Muscle layer of duodenum (tissue), 2 donors: Measurements from ENCODE around the gene TCN1.

Source experiments
- H3K27ac ChIP-seq: one replicate; pipeline ENCODE4 v1.7.0; 2013; ENCODE audit warnings: mild to moderate bottlenecking, low read length
- H3K27me3 ChIP-seq: one replicate; pipeline ENCODE4 v1.7.0; 2013; ENCODE audit warnings: low read depth, mild to moderate bottlenecking, control low read depth, low read length
- H3K36me3 ChIP-seq, 2 donors: one replicate each; pipeline ENCODE4 v1.7.0; 2013; ENCODE audit warnings: low read length in 2 of 2, control low read depth in 1 of 2, mild to moderate bottlenecking in 1 of 2; ENCODE audit not compliant: insufficient read depth in 2 of 2, control insufficient read depth in 1 of 2
- H3K4me1 ChIP-seq, 2 donors: one replicate each; pipeline ENCODE4 v1.7.0; 2013; ENCODE audit warnings: low read length in 2 of 2, mild to moderate bottlenecking in 2 of 2, control low read depth in 1 of 2, moderate library complexity in 1 of 2; ENCODE audit not compliant: insufficient read depth in 2 of 2, control insufficient read depth in 1 of 2
- H3K4me3 ChIP-seq, 2 donors: one replicate each; pipeline ENCODE4 v1.7.0; 2013; ENCODE audit warnings: low read length in 2 of 2, low read depth in 1 of 2, mild to moderate bottlenecking in 1 of 2
- H3K9me3 ChIP-seq, 2 donors: one replicate each; pipeline ENCODE4 v1.7.0; 2013; ENCODE audit warnings: low read length in 2 of 2, control low read depth in 1 of 2, mild to moderate bottlenecking in 1 of 2; ENCODE audit not compliant: control insufficient read depth in 1 of 2
- donor health status: healthy.

The TCN1 gene

GRCh38 chr11:59879567-59879966, 13.3 kb upstream of the TCN1 start:
- no peak overlapping the region for H3K4me3 ChIP-seq
- no peaks in the 10 kb centered on the region for H3K27me3 ChIP-seq
- H3K27ac ChIP-seq = no peak overlapping the region
- H3K9me3 ChIP-seq = no peaks in the 10 kb centered on the region
- no peaks in the 10 kb centered on the region for H3K4me1 ChIP-seq
- no peaks in the 10 kb centered on the region for H3K36me3 ChIP-seq

GRCh38 chr11:59878575-59878974, 12.3 kb upstream of the TCN1 start, which contains the start of gene OOSP3:
TSS of gene OOSP3 (plus strand) at chr11:59878782. CDS start at chr11:59878809, 27 bp downstream.
- Histone ChIP-seq H3K27me3 (no peaks in the 10 kb centered on the region), H3K9me3 (no peaks in the 10 kb centered on the region), H3K36me3 (no peaks in the 10 kb centered on the region), H3K4me1 (no peaks in the 10 kb centered on the region), H3K27ac (no peak within 1 kb of the TSS), H3K4me3 (no peak within 1 kb of the TSS)

GRCh38 chr11:59877784-59878183, 11.5 kb upstream of the TCN1 start:
- Histone ChIP-seq H3K4me3 (no peak overlapping the region), H3K4me1 (no peaks in the 10 kb centered on the region), H3K9me3 (no peaks in the 10 kb centered on the region), H3K27ac (no peak overlapping the region), H3K36me3 (no peaks in the 10 kb centered on the region), H3K27me3 (no peaks in the 10 kb centered on the region)

- Histone ChIP-seq H3K9me3 (no peaks in the 10 kb centered on the region), H3K27me3 (no peaks in the 10 kb centered on the region), H3K4me3 (no peak overlapping the region), H3K4me1 (no peaks in the 10 kb centered on the region), H3K36me3 (no peaks in the 10 kb centered on the region), H3K27ac (no peak overlapping the region)
Measured at GRCh38 chr11:59877325-59877724, 11.0 kb upstream of the TCN1 start.

GRCh38 chr11:59875856-59876519, 9.7 kb upstream of the TCN1 start:
- no peak overlapping the region for H3K27ac ChIP-seq
- no peak overlapping the region for H3K4me3 ChIP-seq
- H3K9me3 ChIP-seq = no peaks in the 10 kb centered on the region
- no peaks in the 10 kb centered on the region for H3K36me3 ChIP-seq
- no peaks in the 10 kb centered on the region for H3K27me3 ChIP-seq
- H3K4me1 ChIP-seq = no peaks in the 10 kb centered on the region

GRCh38 chr11:59872076-59872475, 5.8 kb upstream of the TCN1 start:
- Histone ChIP-seq H3K4me1 (no peaks in the 10 kb centered on the region), H3K9me3 (no peaks in the 10 kb centered on the region), H3K4me3 (no peak overlapping the region), H3K36me3 (no peaks in the 10 kb centered on the region), H3K27ac (no peak overlapping the region), H3K27me3 (no peaks in the 10 kb centered on the region)

- Histone ChIP-seq H3K4me1 (no peaks in the 10 kb centered on the region), H3K36me3 (no peaks in the 10 kb centered on the region), H3K9me3 (no peaks in the 10 kb centered on the region), H3K4me3 (no peak overlapping the region), H3K27ac (no peak overlapping the region), H3K27me3 (no peaks in the 10 kb centered on the region)
Measured at GRCh38 chr11:59867946-59868345, 1.7 kb upstream of the TCN1 start.

GRCh38 chr11:59866836-59867235, 549 bp upstream of the TCN1 start:
- Histone ChIP-seq H3K4me1 (no peaks in the 10 kb centered on the region), H3K9me3 (no peaks in the 10 kb centered on the region), H3K4me3 (no peak overlapping the region), H3K27ac (no peak overlapping the region), H3K36me3 (no peaks in the 10 kb centered on the region), H3K27me3 (no peaks in the 10 kb centered on the region)

GRCh38 chr11:59865031-59865430, 1.3 kb downstream of the TCN1 start:
- no peaks in the 10 kb centered on the region for H3K36me3 ChIP-seq
- no peak overlapping the region for H3K27ac ChIP-seq
- no peaks in the 10 kb centered on the region for H3K27me3 ChIP-seq
- no peaks in the 10 kb centered on the region for H3K4me1 ChIP-seq
- no peaks in the 10 kb centered on the region for H3K9me3 ChIP-seq
- H3K4me3 ChIP-seq = no peak overlapping the region

GRCh38 chr11:59862252-59862651, 4.0 kb downstream of the TCN1 start:
- no peaks in the 10 kb centered on the region for H3K4me1 ChIP-seq
- no peaks in the 10 kb centered on the region for H3K27me3 ChIP-seq
- no peak overlapping the region for H3K4me3 ChIP-seq
- no peak overlapping the region for H3K27ac ChIP-seq
- no peaks in the 10 kb centered on the region for H3K36me3 ChIP-seq
- no peaks in the 10 kb centered on the region for H3K9me3 ChIP-seq

- H3K4me1 ChIP-seq = no peaks in the 10 kb centered on the region
- H3K27ac ChIP-seq = no peak overlapping the region
- no peaks in the 10 kb centered on the region for H3K27me3 ChIP-seq
- H3K4me3 ChIP-seq = no peak overlapping the region
- no peaks in the 10 kb centered on the region for H3K9me3 ChIP-seq
- H3K36me3 ChIP-seq = no peaks in the 10 kb centered on the region
Measured at GRCh38 chr11:59859673-59860072, 6.6 kb downstream of the TCN1 start.
